Measurements from ENCODE around the gene NUP93. TPM values are rescaled to one million over a fixed set of nuclear protein-coding genes. Genes with fewer than 3 reads are reported as not detected.
"Not testable (repeated sequence)": the region's sequence is repeated elsewhere in the genome, so short reads cannot be mapped to it uniquely, and the experiment has no call there.

Gene NUP93
- total RNA-seq, 1 donor from 2014 or later = 81.7 TPM

- no peaks in the 10 kb centered on the region for H3K9me3 Mint-ChIP-seq (ENCODE audit: unreplicated experiment)
- no peaks in the 10 kb centered on the region for H3K4me1 Mint-ChIP-seq (ENCODE audit: unreplicated experiment)
- H3K27me3 Mint-ChIP-seq (ENCODE audit: unreplicated experiment) = no peaks in the 10 kb centered on the region
- no peak for DNase-seq (ENCODE audit: extremely low spot score, unreplicated experiment)
- no peak overlapping the region for H3K4me3 Mint-ChIP-seq (ENCODE audit: unreplicated experiment)
- no peaks in the 10 kb centered on the region for H3K36me3 Mint-ChIP-seq (ENCODE audit: unreplicated experiment)
- H3K27ac Mint-ChIP-seq (ENCODE audit: unreplicated experiment) = no peak overlapping the region
- TF ChIP-seq, protein P1, sequence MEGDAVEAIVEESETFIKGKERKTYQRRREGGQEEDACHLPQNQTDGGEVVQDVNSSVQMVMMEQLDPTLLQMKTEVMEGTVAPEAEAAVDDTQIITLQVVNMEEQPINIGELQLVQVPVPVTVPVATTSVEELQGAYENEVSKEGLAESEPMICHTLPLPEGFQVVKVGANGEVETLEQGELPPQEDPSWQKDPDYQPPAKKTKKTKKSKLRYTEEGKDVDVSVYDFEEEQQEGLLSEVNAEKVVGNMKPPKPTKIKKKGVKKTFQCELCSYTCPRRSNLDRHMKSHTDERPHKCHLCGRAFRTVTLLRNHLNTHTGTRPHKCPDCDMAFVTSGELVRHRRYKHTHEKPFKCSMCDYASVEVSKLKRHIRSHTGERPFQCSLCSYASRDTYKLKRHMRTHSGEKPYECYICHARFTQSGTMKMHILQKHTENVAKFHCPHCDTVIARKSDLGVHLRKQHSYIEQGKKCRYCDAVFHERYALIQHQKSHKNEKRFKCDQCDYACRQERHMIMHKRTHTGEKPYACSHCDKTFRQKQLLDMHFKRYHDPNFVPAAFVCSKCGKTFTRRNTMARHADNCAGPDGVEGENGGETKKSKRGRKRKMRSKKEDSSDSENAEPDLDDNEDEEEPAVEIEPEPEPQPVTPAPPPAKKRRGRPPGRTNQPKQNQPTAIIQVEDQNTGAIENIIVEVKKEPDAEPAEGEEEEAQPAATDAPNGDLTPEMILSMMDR (IDR thresholded peaks at IDR 0.05) = no peak
Measured at GRCh38 chr16:56880685-56881084, 150.8 kb downstream of the NUP93 start.

DNA sequence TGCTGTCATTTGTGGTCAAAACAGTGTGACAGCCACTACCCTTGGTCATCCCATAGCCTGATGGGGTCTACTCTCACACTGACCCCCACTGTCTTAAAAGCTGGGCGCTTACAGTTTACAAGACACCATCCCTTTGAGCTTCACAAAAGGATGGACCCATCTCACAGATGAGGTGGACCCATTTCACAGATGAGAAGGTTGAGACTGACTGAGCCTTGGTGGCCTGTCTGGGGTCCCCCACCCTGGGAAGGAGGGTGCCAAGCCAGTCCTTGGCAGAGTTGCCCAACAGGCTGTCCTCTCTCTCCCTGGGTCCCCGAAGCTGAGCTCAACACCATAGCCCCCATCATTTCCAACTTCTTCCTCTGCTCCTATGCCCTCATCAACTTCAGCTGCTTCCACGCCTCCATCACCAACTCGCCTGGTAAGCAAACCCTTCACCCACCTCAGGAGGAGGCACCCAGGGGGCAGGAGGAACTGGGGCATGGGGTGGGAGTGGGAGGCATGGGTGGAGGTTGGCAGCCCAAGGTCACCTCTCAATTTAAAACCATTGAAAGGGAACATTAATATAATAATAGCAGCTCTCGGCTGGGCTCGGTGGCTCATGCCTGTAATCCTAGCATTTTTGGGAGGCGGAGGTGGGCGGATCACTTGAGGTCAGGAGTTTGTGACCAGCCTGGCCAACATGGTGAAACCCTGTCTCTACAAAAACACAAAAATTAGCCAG is 152.3 kb downstream of the NUP93 start:
- H3K27me3 Mint-ChIP-seq (ENCODE audit: unreplicated experiment) = no peaks in the 10 kb centered on the region
- no peaks in the 10 kb centered on the region for H3K4me1 Mint-ChIP-seq (ENCODE audit: unreplicated experiment)
- DNase-seq (ENCODE audit: extremely low spot score, unreplicated experiment) = no peak
- TF ChIP-seq, protein P1 (IDR thresholded peaks at IDR 0.05) = no peak
- H3K27ac Mint-ChIP-seq (ENCODE audit: unreplicated experiment) = no peak overlapping the region
- no peaks in the 10 kb centered on the region for H3K36me3 Mint-ChIP-seq (ENCODE audit: unreplicated experiment)
- H3K4me3 Mint-ChIP-seq (ENCODE audit: unreplicated experiment) = no peak overlapping the region
- no peaks in the 10 kb centered on the region for H3K9me3 Mint-ChIP-seq (ENCODE audit: unreplicated experiment)

DNA sequence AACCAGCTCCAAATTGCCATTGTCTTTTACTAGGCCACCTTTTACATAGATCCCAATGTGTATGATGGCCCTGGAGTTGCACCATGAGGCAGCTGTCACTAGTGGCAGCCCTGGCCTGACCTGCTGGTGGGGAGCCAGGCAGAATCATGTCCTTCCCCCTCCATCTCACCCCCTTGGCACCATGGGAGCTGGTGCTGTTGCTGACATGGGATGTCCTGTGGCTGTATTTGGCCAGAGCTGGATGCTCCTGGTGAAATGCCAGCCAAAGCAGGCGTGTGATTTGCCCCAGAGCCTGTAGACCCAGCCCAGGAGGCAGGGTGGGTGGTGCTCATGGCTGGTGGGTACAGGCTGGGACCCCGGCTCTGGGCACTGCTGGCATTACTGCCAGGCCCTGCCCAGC is 153.7 kb downstream of the NUP93 start:
- DNase-seq (ENCODE audit: extremely low spot score, unreplicated experiment) = no peak
- no peaks in the 10 kb centered on the region for H3K4me1 Mint-ChIP-seq (ENCODE audit: unreplicated experiment)
- no peaks in the 10 kb centered on the region for H3K36me3 Mint-ChIP-seq (ENCODE audit: unreplicated experiment)
- TF ChIP-seq, protein P1 (IDR thresholded peaks at IDR 0.05) = no peak
- H3K9me3 Mint-ChIP-seq (ENCODE audit: unreplicated experiment) = no peaks in the 10 kb centered on the region
- no peaks in the 10 kb centered on the region for H3K27me3 Mint-ChIP-seq (ENCODE audit: unreplicated experiment)
- no peak overlapping the region for H3K4me3 Mint-ChIP-seq (ENCODE audit: unreplicated experiment)
- H3K27ac Mint-ChIP-seq (ENCODE audit: unreplicated experiment) = no peak overlapping the region

DNA sequence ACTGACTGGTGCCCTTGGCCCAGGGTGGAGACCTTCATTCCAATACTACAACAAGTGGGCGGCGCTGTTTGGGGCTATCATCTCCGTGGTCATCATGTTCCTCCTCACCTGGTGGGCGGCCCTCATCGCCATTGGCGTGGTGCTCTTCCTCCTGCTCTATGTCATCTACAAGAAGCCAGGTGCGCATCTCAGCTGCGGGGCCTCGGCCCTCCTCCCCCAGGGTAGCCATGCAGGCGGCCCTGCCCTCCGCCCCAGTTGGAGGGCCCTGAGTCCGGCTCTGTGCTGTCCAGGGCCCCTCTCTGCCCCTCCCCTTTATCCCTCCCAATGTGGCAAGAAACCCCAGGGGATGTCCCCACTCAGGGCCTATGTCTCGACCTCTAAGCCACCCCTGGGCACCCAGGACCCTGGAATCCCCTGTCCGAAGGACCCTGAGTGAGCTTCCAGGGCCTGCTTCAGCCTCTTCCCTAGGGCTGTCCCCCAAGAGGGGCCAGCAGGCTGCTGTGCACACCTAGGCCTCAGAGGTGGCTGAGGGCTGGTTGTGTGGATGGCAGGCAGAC is 154.2 kb downstream of the NUP93 start:
- Mint-ChIP-seq H3K4me1 (ENCODE audit: unreplicated experiment) (no peaks in the 10 kb centered on the region), H3K4me3 (ENCODE audit: unreplicated experiment) (no peak overlapping the region), H3K9me3 (ENCODE audit: unreplicated experiment) (no peaks in the 10 kb centered on the region), H3K27ac (ENCODE audit: unreplicated experiment) (no peak overlapping the region), H3K36me3 (ENCODE audit: unreplicated experiment) (no peaks in the 10 kb centered on the region), H3K27me3 (ENCODE audit: unreplicated experiment) (no peaks in the 10 kb centered on the region)
- no peak for DNase-seq (ENCODE audit: extremely low spot score, unreplicated experiment)
- TF ChIP-seq, protein P1 (IDR thresholded peaks at IDR 0.05) = no peak

DNA sequence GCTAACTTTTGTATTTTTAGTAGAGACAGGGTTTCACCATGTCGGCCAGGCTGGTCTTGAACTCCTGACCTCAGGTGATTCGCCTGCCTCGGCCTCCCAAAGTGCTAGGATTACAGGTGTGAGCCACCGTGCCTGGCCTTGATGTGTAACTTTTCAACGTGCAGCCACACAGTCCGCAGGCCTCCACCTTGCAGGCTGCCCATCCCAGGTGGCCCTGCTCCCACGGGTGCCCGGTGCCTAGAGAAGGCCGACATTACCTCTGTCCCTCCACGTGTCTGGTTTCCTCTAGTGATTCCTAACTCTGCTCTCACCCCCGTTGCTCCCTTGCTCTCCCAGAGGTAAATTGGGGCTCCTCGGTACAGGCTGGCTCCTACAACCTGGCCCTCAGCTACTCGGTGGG is 155.0 kb downstream of the NUP93 start:
- H3K36me3 Mint-ChIP-seq (ENCODE audit: unreplicated experiment); H3K27ac Mint-ChIP-seq (ENCODE audit: unreplicated experiment); H3K9me3 Mint-ChIP-seq (ENCODE audit: unreplicated experiment); H3K4me1 Mint-ChIP-seq (ENCODE audit: unreplicated experiment); H3K4me3 Mint-ChIP-seq (ENCODE audit: unreplicated experiment); H3K27me3 Mint-ChIP-seq (ENCODE audit: unreplicated experiment); DNase-seq (ENCODE audit: extremely low spot score, unreplicated experiment): not testable (repeated sequence)
